Upper lobe of left lung (tissue), 6 donors: ENCODE results near the gene DPP3. TPM values are rescaled to one million over a fixed set of nuclear protein-coding genes. Genes with fewer than 3 reads are reported as not detected.

Experiments
- ATAC-seq, 2 donors: fragments of 200-7000 bp; cut with Tn5 transposase; one replicate each; pipeline ENCODE4 v1.9.1; 2022; ENCODE audit warnings: mild to moderate bottlenecking in 2 of 2, moderate library complexity in 2 of 2; ENCODE audit not compliant: low FRiP score in 2 of 2
- DNase-seq, 2 donors: peaks; one replicate each; pipeline ENCODE4 v3.0.0-alpha.2; 2019 to 2020
- H3K27ac ChIP-seq, 4 donors: fragments of 200-600 bp; sonication (generic); one replicate each; pipeline ENCODE4 v1.5.1; 2016 to 2019
- H3K27me3 ChIP-seq, 4 donors: fragments of 200-600 bp; sonication (generic); one replicate each; pipeline ENCODE4 v1.5.1; 2017 to 2019
- H3K36me3 ChIP-seq, 4 donors: fragments of 200-600 bp; sonication (generic); one replicate each; pipeline ENCODE4 v1.5.1; 2016 to 2019
- H3K4me1 ChIP-seq, 4 donors: fragments of 200-600 bp; sonication (generic); one replicate each; pipeline ENCODE4 v1.5.1; 2018 to 2019
- H3K4me3 ChIP-seq, 4 donors: fragments of 200-600 bp; sonication (generic); one replicate each; pipeline ENCODE4 v1.5.1; 2017 to 2019; ENCODE audit warnings: mild to moderate bottlenecking in 2 of 4, moderate library complexity in 1 of 4
- H3K9me3 ChIP-seq, 4 donors: fragments of 200-600 bp; sonication (generic); one replicate each; pipeline ENCODE4 v1.5.1; 2018 to 2019
- EP300 ChIP-seq, 4 donors: sonication (generic); formaldehyde crosslinking; IDR thresholded peaks; one replicate each; pipeline ENCODE4 v1.5.1; 2017; ENCODE audit warnings: antibody characterized with exemption in 4 of 4, control low read depth in 2 of 4
- POLR2A ChIP-seq, 4 donors: fragments of 450-650 bp; IDR thresholded peaks; one replicate each; pipeline ENCODE4 v1.5.1; 2016 to 2017; ENCODE audit warnings: antibody characterized with exemption in 4 of 4, mild to moderate bottlenecking in 2 of 4
- POLR2AphosphoS5 ChIP-seq, 2 donors: sonication (generic); formaldehyde crosslinking; IDR thresholded peaks; one replicate each; pipeline ENCODE4 v1.5.1; 2017; ENCODE audit warnings: antibody characterized with exemption in 2 of 2
- WGBS, 2 donors: methylation state at CpG; one replicate each; pipeline ENCODE4 v1.1.5; 2017 to 2018; 5-methylcytosine and 5-hydroxymethylcytosine counted together
- total RNA-seq, 6 donors: library from RNA; depleted of rRNA in 4 of 6; stranded (reverse); fragments of >200 nt in 4 of 6; gene quantifications; one replicate each; pipeline versions ENCODE4 v1.1.0 to v1.2.1, GENCODE V29; 2016 to 2021
- TF ChIP-seq, protein P1 (sequence below), 6 experiments: fragments of 450-650 bp in 4 of 6; fragments of 200-600 bp in 2 of 6; sonication (generic) in 2 of 6; IDR thresholded peaks; one replicate each; pipeline ENCODE4 v1.5.1; 2016 to 2019; ENCODE audit warnings: antibody characterized with exemption in 6 of 6
- donor health status: DM: no; HTN: no; CAD: no; lungs with moderate emphysema.
- donor health status: DM: no; HTN: yes; CAD: no; lungs with severe emphysema.

Gene DPP3
- total RNA-seq, 6 donors from 2014 or later, result 19.3 to 79.6 (median 44.9) TPM

DNA sequence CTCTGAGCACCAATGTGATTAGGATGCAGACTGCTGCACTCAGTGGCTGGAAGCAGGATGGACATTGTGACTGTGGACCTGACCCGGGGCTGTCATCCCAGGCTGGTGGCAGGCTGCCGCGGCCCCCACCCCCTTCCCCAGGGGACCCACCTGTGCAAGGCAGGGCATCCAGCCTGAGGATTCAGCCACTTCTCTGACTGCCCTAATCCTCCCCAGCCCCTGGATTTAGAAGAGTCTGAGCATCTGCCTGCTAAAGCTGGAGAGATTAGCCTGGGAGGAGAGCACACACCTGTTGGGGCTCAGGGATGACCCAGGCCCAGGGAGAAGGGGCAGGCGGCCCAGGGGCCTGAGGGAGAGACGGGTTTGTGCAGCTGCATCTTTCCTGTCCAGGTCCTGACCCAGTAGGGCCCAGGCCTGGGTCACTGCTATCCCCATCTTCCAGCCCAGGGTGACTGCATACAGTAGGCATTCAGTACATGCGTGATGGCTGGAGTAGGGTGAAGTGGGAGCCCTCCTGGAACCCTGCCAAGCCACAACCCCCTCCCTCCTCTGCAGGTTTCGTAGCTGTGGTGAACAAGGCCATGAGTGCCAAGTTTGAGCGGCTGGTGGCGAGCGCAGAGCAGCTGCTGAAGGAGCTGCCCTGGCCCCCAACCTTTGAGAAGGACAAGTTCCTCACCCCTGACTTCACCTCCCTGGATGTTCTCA lies 12.1 kb downstream of the DPP3 start:
- Histone ChIP-seq H3K27me3 (no peaks in the 10 kb centered on the region), H3K27ac (no peak overlapping the region), H3K4me3 (no peak overlapping the region), H3K36me3 (peaks cover 6 to 85% (median 69%) of the 10 kb centered on the region in 4 donors), H3K4me1 (no peaks in the 10 kb centered on the region), H3K9me3 (no peaks in the 10 kb centered on the region)
- no peak for ATAC-seq
- peak in 1 of 2 donors; percentile 62 for DNase-seq
- TF ChIP-seq, protein P1, sequence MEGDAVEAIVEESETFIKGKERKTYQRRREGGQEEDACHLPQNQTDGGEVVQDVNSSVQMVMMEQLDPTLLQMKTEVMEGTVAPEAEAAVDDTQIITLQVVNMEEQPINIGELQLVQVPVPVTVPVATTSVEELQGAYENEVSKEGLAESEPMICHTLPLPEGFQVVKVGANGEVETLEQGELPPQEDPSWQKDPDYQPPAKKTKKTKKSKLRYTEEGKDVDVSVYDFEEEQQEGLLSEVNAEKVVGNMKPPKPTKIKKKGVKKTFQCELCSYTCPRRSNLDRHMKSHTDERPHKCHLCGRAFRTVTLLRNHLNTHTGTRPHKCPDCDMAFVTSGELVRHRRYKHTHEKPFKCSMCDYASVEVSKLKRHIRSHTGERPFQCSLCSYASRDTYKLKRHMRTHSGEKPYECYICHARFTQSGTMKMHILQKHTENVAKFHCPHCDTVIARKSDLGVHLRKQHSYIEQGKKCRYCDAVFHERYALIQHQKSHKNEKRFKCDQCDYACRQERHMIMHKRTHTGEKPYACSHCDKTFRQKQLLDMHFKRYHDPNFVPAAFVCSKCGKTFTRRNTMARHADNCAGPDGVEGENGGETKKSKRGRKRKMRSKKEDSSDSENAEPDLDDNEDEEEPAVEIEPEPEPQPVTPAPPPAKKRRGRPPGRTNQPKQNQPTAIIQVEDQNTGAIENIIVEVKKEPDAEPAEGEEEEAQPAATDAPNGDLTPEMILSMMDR (IDR thresholded peaks at IDR 0.05), result no peak
- TF ChIP-seq POLR2AphosphoS5 (IDR thresholded peaks at IDR 0.05) (no peak), POLR2A (IDR thresholded peaks at IDR 0.05) (no peak), EP300 (IDR thresholded peaks at IDR 0.05) (no peak)
- 89 to 90% methylated on average over 3 to 9 of the region's 10 CpGs for WGBS, 2 donors

DNA sequence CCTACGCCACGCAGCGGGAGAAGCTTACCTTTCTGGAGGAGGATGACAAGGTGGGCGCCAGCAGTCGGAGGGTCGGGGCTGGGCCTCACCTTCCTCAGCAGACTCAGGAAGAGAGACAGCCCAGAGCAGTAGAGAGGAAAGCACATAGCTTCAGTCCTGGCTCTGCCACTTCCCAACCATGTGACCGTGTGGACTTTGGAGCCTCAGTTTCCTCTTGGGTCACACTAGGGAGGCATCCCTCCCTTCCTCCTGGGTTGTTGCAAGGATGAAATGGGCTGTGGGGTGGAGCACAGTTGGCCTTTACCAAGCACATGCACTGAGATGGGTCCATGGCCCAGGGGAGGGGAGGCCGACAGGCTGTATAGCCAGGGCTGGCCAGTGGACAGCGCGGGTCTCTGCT lies 12.9 kb downstream of the DPP3 start:
- no peak overlapping the region for H3K4me3 ChIP-seq
- no peak for DNase-seq
- TF ChIP-seq, protein P1 (IDR thresholded peaks at IDR 0.05), result no peak
- TF ChIP-seq POLR2A (IDR thresholded peaks at IDR 0.05) (no peak), POLR2AphosphoS5 (IDR thresholded peaks at IDR 0.05) (no peak), EP300 (IDR thresholded peaks at IDR 0.05) (no peak)
- H3K27ac ChIP-seq, result no peak overlapping the region
- H3K27me3 ChIP-seq, result no peaks in the 10 kb centered on the region
- ATAC-seq, result no peak
- H3K9me3 ChIP-seq, result no peaks in the 10 kb centered on the region
- H3K4me1 ChIP-seq, result no peaks in the 10 kb centered on the region
- 90 to 93% methylated on average over 7 to 10 of the region's 10 CpGs for WGBS, 2 donors
- H3K36me3 ChIP-seq, result peaks cover 9 to 84% (median 68%) of the 10 kb centered on the region in 4 donors

DNA sequence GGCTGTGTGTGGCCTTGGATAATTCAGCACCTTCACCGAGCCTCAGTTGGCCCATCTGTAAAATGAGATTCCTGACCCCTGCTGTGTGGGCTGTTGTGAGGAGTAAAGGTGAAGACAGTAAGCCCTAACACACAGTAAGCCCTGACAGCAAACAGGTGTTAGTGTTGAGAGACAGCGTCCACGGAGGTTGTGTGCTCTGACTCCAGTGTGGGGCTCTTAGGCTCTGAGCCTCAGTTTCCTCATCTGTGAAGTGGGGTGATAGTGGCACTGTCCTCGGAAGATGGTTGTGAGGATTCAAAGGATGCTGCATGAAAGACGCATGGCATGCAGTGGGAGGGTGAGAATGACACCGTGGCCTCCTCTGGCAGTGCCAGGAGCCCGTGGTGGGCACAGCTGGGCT lies 14.2 kb downstream of the DPP3 start:
- no peak overlapping the region for H3K4me3 ChIP-seq
- no peak for DNase-seq
- H3K27ac ChIP-seq, result no peak overlapping the region
- no peaks in the 10 kb centered on the region for H3K27me3 ChIP-seq
- no peaks in the 10 kb centered on the region for H3K9me3 ChIP-seq
- WGBS, 2 donors, result 90 to 97% methylated on average over 6 to 7 of the region's 7 CpGs
- ATAC-seq, result no peak
- TF ChIP-seq, protein P1 (IDR thresholded peaks at IDR 0.05), result no peak
- no peak for TF ChIP-seq POLR2A (IDR thresholded peaks at IDR 0.05)
- no peak for TF ChIP-seq EP300 (IDR thresholded peaks at IDR 0.05)
- TF ChIP-seq POLR2AphosphoS5 (IDR thresholded peaks at IDR 0.05), result no peak
- H3K4me1 ChIP-seq, result no peaks in the 10 kb centered on the region
- peaks cover 14 to 86% (median 65%) of the 10 kb centered on the region in 4 donors for H3K36me3 ChIP-seq

DNA sequence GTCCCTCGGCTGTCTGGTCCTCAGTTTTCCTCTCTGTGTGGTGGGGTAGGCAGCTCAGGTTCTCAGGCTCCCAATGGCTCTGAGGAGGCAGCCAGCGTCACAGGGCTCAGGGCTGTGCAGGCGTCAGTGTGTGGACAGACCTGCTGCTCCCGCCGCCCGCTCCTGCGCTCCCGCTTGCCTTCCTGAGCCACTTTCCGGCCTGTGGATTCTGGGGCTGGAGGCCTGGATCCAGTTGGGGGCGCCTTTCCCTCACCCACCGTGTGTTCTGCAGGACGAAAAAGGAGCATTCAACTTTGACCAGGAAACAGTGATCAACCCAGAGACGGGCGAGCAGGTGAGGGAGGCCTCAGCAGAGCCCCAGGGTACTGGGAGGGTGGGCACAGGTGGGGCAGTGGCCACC lies 14.7 kb downstream of the DPP3 start:
- ATAC-seq (no peak), DNase-seq (peak in 1 of 2 donors; percentile 60)
- Histone ChIP-seq H3K27ac (no peak overlapping the region), H3K36me3 (peaks cover 14 to 86% (median 63%) of the 10 kb centered on the region in 4 donors), H3K27me3 (no peaks in the 10 kb centered on the region), H3K4me3 (no peak overlapping the region), H3K4me1 (no peaks in the 10 kb centered on the region), H3K9me3 (no peaks in the 10 kb centered on the region)
- TF ChIP-seq POLR2A (IDR thresholded peaks at IDR 0.05), result no peak
- TF ChIP-seq, protein P1 (IDR thresholded peaks at IDR 0.05), result no peak
- no peak for TF ChIP-seq EP300 (IDR thresholded peaks at IDR 0.05)
- no peak for TF ChIP-seq POLR2AphosphoS5 (IDR thresholded peaks at IDR 0.05)
- WGBS, 2 donors, result 91% methylated on average over 12 to 14 of the region's 14 CpGs

DNA sequence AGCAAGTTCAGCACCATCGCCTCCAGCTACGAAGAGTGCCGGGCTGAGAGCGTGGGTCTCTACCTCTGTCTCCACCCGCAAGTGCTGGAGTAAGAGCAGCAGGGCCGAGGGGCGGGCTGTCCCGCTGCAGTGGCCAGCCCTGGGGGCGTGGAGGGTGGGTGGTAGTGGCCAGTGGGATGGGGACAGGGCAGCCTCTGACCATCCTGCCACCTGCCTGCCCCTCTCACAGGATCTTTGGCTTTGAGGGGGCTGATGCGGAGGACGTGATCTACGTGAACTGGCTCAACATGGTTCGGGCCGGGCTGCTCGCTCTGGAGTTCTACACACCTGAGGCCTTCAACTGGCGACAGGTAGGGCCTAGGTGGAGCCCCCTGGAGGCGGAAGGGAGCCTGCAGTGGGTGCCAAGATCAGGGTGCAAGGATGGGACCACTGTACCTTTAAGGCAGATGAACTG lies 15.2 kb downstream of the DPP3 start:
- TF ChIP-seq EP300 (IDR thresholded peaks at IDR 0.05) (no peak), POLR2A (IDR thresholded peaks at IDR 0.05) (no peak), POLR2AphosphoS5 (IDR thresholded peaks at IDR 0.05) (no peak)
- TF ChIP-seq, protein P1 (IDR thresholded peaks at IDR 0.05), result no peak
- H3K9me3 ChIP-seq, result no peaks in the 10 kb centered on the region
- ATAC-seq (no peak), DNase-seq (peak in 1 of 2 donors; percentile 59)
- no peak overlapping the region for H3K27ac ChIP-seq
- no peak overlapping the region for H3K4me3 ChIP-seq
- H3K36me3 ChIP-seq, result peaks cover 14 to 91% (median 66%) of the 10 kb centered on the region in 4 donors
- H3K27me3 ChIP-seq, result no peaks in the 10 kb centered on the region
- 92 to 94% methylated on average over 16 to 17 of the region's 17 CpGs for WGBS, 2 donors
- H3K4me1 ChIP-seq, result no peaks in the 10 kb centered on the region
